LoVo (cell line): ENCODE measurements around the gene DNER.

Experiments
- DNase-seq: peaks from one replicate; pipeline ENCODE4 v3.0.0-alpha.2; 2016; ENCODE audit warnings: low spot score

The DNER gene

DNA sequence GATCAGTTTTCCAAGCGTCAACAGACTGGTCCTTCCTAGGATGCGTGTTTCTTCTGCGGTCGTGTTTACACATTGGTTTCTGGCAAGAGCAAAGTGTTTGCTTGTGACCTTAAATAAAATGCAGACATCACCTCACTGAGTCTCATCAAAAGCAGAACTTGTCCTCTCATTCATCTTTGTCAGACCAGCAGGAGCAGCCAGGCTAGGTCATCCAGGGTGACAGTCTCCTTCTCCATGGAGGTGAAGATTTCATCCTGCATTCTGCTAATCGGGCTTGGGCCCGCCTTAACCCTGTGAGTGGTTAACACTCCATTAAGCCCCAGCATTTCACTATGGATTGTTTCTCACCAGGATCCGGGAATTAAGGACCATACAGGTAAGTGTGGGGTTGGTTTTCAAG is 379.0 kb downstream of the DNER start:
- no peak for DNase-seq

DNA sequence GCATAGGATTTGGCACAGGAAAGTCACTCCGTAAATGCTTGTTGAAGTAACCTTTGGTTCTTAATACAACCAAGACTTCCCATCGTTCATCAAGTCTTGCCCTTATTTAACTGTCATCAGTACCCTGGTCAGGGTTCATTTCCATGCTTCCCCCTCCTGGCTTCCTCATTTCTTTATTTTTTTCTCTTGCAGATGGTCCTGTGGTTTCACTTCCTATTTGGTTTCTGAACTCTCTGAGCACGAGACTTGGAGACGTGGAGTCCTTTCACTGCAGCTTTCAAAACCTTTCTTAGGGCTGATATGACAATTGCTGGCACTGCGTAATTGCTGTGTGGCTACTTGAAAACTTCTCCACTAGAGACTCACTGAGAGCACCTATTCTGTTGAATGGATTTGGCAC is 383.4 kb downstream of the DNER start:
- no peak for DNase-seq

DNA sequence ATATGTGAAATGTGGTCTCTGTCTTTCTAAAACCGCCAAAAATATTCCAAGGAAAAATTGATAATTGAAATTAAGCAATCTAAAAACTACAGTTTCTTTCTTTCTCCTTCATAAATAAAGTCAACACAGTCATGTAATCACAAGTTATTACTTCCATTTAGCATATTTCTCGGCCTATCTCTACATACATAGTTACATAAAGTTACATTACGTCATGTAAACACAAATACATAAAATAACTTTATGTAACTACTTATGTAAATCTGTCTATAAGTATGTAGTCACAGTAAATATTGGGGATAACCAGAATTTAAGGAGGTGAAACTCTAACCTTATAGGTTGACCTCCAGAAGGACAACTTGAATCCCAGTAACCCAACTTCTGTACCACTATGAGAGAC is 394.8 kb downstream of the DNER start:
- no peak for DNase-seq

DNA sequence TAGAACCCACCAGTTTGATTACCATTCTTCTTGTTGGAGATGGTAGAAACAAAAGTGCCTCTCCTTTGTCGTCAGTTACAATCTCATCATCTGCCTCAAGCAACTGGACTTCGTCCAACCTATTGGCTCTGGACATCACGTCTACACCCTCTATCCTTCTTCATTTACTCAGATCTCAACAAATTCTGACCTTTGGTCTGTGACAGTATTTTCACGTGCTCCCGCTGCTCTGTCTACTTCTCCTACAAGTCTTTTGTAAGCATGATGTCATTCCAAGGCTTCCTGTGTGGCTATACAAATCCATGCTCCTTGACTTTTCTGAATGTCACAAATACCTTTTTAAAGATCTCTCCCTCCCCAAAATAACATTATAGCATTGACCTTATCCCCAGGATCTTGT is 400.2 kb downstream of the DNER start:
- no peak for DNase-seq

DNA sequence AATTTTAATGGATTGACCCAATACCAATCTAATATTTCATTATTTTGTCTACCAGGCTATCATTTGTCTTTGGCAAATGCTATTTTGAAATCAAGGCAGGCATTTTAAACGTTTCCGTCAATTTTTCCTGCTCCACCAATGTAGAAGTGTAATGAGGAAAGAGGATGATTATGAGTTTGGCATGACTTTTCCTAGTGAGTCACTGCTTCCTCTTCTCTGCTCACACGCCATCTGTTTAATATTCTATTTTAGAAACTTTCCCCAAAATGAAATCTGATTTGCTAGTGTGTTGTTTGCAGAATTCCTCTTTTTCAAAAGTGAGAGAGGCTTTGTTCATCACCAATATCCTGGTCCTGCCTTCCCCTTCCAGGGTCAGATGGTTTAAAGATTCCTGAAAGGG is 400.8 kb downstream of the DNER start:
- no peak for DNase-seq
